Thoracic aorta (tissue), 2 donors: Measurements from ENCODE around the gene CYGB. TPM values are rescaled to one million over a fixed set of nuclear protein-coding genes. Genes with fewer than 3 reads are reported as not detected.
"Not testable (repeated sequence)": the region's sequence is repeated elsewhere in the genome, so short reads cannot be mapped to it uniquely, and the experiment has no call there.

Source experiments
- ATAC-seq: fragments of 150-250 bp; one replicate; pipeline ENCODE4 v1.8.0; 2017; ENCODE audit warnings: low read depth; ENCODE audit not compliant: insufficient number of reproducible peaks, low FRiP score
- DNase-seq: peaks from one replicate; pipeline ENCODE4 v3.0.0-alpha.2; 2020; ENCODE audit warnings: low spot score
- H3K27ac ChIP-seq, 2 donors: fragments of 200-600 bp; sonication (generic); 1 replicate in 1 of 2; 2 replicates in 1 of 2; pipeline ENCODE4 v1.5.1; 2016; ENCODE audit warnings: mild to moderate bottlenecking in 2 of 2, moderate library complexity in 2 of 2
- H3K27me3 ChIP-seq: fragments of 200-600 bp; sonication (generic); replicated peaks from 2 replicates; pipeline ENCODE4 v1.6.0; 2016; ENCODE audit warnings: mild to moderate bottlenecking; ENCODE audit not compliant: insufficient read depth
- H3K36me3 ChIP-seq: fragments of 200-600 bp; sonication (generic); one replicate; pipeline ENCODE4 v1.5.1; 2016
- H3K4me1 ChIP-seq, 2 donors: fragments of 200-600 bp; sonication (generic); 1 replicate in 1 of 2; 2 replicates in 1 of 2; pipeline versions ENCODE4 v1.5.1 to v1.6.0; 2016; ENCODE audit warnings: low read depth in 2 of 2, mild to moderate bottlenecking in 1 of 2; ENCODE audit not compliant: control insufficient read depth in 1 of 2
- H3K4me3 ChIP-seq: fragments of 200-600 bp; sonication (generic); 2 replicates; pipeline ENCODE4 v1.5.1; 2016; ENCODE audit warnings: mild to moderate bottlenecking
- H3K9me3 ChIP-seq: fragments of 200-600 bp; sonication (generic); 2 replicates; pipeline ENCODE4 v1.5.1; 2016
- total RNA-seq, 2 donors: library from RNA; depleted of rRNA; stranded (reverse); fragments of >200 nt; gene quantifications; one replicate each; pipeline versions ENCODE4 v1.1.0 to v1.2.3, GENCODE V29; 2016
- TF ChIP-seq, protein P1 (sequence below): fragments of 200-600 bp; sonication (generic); IDR thresholded peaks from one replicate; pipeline ENCODE4 v1.5.1; 2019; ENCODE audit warnings: antibody characterized with exemption

CYGB gene
- total RNA-seq, 2 donors from 2014 or later = 8.3 to 17.7 TPM

DNA sequence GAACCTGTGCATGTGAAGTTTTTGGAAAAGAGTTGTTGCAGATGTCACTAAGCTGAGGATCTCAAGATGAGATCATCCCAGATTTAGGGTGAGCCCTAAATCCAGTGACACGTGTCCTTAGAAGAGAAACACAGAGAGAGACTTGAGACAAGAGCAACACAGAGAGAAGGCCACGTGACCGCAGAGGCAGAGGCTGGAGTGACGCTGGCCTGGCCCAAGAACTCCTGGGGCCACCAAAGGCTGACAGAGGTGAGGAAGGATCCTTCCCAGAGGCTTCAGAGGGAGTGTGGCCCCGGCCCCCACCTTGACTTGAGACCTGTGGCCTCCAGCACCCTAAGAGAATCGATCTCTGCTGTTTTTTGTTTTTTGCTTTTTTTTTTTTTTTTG is 24.2 kb downstream of the CYGB start:
- no peak for ATAC-seq
- no peaks in the 10 kb centered on the region for H3K27me3 ChIP-seq
- no peaks in the 10 kb centered on the region for H3K36me3 ChIP-seq
- DNase-seq = no peak
- no peak overlapping the region for H3K27ac ChIP-seq
- H3K9me3 ChIP-seq = no peaks in the 10 kb centered on the region
- TF ChIP-seq, protein P1, sequence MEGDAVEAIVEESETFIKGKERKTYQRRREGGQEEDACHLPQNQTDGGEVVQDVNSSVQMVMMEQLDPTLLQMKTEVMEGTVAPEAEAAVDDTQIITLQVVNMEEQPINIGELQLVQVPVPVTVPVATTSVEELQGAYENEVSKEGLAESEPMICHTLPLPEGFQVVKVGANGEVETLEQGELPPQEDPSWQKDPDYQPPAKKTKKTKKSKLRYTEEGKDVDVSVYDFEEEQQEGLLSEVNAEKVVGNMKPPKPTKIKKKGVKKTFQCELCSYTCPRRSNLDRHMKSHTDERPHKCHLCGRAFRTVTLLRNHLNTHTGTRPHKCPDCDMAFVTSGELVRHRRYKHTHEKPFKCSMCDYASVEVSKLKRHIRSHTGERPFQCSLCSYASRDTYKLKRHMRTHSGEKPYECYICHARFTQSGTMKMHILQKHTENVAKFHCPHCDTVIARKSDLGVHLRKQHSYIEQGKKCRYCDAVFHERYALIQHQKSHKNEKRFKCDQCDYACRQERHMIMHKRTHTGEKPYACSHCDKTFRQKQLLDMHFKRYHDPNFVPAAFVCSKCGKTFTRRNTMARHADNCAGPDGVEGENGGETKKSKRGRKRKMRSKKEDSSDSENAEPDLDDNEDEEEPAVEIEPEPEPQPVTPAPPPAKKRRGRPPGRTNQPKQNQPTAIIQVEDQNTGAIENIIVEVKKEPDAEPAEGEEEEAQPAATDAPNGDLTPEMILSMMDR = no peak
- H3K4me3 ChIP-seq = no peak overlapping the region
- H3K4me1 ChIP-seq = peaks cover 3 to 6% of the 10 kb centered on the region in 2 donors

DNA sequence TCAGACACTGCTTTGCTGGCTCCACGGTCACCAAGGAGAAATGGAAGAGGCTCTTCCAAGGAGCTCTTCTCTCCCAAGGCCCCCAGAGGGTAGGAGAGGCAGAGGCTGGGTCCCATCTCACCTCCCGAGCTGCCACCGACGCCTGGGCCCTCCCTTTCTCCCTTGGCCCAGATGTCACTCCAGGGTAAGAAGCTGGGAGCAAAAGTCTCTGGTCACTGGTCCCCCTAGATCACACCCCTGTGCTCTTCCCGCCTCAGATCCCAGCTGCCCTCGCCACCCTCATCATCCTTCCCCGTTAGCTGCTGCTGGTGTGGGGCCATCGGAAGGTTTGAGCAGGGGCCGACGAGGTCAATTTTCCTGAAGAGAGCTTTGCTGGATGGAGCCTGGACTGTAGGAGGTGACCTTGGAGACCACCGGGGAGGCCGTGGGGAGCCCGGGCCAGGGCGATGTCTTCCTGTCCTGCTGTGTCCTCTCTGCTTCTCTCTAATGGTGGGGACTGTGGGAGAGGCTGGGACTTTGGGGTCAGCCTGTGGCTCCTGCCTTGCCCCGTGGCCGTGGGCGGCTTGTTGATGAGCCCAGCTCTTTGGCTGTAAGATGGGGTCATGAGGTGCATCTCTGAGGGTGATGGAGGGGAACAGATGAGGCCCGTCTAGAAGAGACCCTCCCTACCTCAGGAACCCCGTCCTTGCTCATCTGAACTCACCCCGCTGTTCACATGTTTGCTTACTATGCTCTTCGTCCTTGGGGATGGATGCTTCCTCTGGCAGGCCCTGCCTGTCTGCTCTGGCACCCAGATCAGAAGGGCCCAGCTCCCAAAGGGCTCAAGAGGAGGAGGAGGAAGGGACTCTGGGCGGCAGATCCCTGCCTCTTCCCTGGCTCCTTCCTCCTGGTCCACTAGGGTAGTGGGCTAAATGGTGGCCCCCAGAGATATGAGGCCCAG is 24.9 kb downstream of the CYGB start:
- Histone ChIP-seq H3K4me1 (peaks cover 3 to 6% of the 10 kb centered on the region in 2 donors), H3K27ac (no peak overlapping the region), H3K4me3 (no peak overlapping the region), H3K9me3 (no peaks in the 10 kb centered on the region), H3K36me3 (no peaks in the 10 kb centered on the region), H3K27me3 (no peaks in the 10 kb centered on the region)
- ATAC-seq (no peak), DNase-seq (no peak)
- TF ChIP-seq, protein P1 = no peak

DNA sequence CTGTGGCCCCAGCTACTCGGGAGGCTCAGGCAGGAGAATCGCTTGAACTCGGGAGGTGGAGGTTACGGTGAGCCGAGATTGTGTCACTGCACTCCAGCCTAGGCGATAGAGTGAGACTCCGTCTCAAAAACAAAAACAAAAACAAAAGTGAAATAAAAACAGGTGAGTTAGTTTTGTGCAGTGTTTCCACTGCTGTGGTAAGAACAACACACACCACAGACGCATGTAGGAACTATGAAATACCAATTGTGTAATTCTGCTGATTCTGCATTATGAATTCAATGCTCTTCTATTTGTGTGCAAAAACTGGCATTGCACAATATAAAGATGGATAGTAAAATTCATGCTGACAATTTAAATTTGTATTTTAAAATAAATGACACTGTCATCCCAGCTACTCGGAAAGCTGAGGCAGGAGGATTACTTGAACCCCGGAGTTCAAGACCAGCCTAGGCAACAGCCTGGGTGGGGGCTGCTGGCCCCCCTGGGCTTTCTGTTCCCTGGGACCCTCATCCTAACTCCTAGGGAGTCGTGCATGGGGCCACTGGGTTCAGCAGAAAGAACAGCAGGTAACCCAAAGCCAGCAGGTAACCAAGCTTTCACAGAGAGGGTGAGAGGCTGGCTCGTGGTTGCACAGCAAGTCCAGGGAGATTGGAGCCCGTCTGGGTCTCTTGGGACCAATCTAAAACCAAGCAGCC is 25.7 kb downstream of the CYGB start:
- H3K4me1 ChIP-seq = peaks cover 3 to 6% of the 10 kb centered on the region in 2 donors
- no peaks in the 10 kb centered on the region for H3K27me3 ChIP-seq
- ATAC-seq = no peak
- TF ChIP-seq, protein P1 = no peak
- no peak overlapping the region for H3K27ac ChIP-seq
- no peak overlapping the region for H3K4me3 ChIP-seq
- H3K9me3 ChIP-seq = no peaks in the 10 kb centered on the region
- no peaks in the 10 kb centered on the region for H3K36me3 ChIP-seq
- no peak for DNase-seq

DNA sequence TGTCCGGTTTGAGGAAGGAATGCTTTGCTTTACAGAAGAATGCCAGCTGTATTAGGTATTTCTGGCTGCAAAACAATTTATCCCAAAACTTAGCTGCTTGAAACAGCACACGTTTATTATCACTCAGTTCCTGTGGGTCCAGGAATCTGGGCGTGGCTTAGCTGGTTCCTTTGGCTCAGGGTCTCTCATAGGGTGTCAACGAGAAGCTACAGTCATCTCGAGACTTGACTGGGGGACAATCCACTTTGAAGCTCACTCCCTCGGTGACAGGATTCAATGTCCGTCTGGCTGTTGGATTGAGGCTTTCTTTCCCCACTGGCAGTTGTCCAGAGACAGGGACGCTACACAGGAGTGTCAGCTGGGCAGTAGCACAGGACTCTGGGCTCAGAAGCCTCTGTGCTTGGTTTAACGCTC is 26.7 kb downstream of the CYGB start:
- Histone ChIP-seq H3K36me3 (no peaks in the 10 kb centered on the region), H3K9me3 (no peaks in the 10 kb centered on the region), H3K4me3 (no peak overlapping the region), H3K4me1 (peaks cover 3 to 5% of the 10 kb centered on the region in 2 donors), H3K27ac (no peak overlapping the region), H3K27me3 (no peaks in the 10 kb centered on the region)
- ATAC-seq (no peak), DNase-seq (no peak)
- TF ChIP-seq, protein P1 = no peak

DNA sequence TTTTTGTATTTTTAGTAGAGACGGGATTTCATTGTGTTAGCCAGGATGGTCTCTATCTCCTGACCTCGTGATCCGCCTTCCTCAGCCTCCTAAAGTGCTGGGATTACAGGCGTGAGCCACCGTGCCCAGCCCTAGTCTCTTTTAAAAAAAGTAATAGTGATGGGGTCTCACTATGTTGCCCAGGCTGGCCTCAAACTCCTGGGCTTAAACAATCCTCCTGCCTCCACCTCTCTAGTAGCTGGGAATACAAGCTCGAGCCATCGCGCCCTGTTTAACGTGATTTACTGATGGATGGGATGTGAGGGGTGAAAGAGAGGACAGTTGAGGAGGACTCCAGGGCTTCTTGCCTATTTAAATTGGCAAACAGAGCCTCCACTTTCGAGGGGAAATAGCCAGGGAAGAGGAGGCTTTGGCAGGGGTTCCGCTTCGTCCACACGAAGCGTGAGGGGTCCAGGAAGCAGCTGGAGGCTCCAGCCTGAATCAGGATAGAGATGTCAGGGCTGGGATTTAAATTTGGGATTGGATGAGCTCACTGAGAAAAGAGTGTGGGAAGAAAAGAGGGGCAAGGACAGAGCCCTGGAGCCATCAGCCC is 28.9 kb downstream of the CYGB start:
- H3K27me3 ChIP-seq, H3K27ac ChIP-seq, DNase-seq, H3K9me3 ChIP-seq, ATAC-seq, H3K36me3 ChIP-seq, H3K4me1 ChIP-seq, H3K4me3 ChIP-seq: not testable (repeated sequence)
